ENCODE data around the gene MTA2.

Gene MTA2

DNA sequence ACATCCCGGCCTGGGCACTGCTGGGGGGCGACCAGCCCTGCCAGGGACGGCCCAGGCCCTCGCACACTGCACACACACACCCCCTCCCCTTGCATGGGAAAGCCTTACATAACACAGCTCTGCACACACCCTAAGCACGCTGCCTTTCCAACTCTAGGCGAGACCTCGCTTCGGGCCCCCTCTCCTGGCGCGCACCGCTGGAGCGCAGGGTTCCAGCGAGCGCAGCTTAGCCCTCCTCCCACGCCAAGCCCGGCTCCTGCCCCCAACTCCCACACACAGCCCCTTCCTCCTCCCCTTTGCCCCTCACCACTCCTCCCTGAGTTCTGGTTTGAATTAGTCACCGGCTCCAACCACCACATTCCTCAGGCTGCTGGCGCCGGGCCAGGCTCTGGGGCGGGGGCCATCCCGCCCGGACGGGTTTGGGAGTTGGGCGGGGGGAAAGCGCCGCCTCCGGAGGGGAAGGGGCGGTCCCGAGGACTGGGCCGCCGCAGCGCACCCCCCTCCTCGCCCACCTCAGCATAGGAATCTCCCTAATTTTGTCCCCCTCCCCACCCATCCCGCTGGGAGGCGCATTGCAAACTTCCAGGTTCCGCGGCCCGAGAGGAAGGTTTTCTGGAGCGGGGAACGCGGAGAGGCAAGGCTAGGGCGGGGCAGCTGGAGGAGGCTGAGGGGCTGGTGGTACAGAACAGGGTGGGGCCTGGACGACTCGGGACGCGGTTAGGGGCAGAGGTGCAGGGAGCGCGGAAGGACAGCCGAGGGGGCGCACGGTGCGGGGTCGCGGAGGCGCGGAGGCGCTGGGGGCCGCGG lies 56.0 kb downstream of the MTA2 start:
- no peak for DNase-seq

- no peak for DNase-seq
Measured at GRCh38 chr11:62544581-62545436, 56.9 kb downstream of the MTA2 start.

GRCh38 chr11:62543680-62544444 lies 57.8 kb downstream of the MTA2 start:
- DNase-seq: no peak

All from NCI-H2081 (cell line).